Panc1 (cell line): ENCODE data around the gene MMP23B.

Source experiments
- CTCF ChIP-seq: fragments of 450-650 bp; IDR thresholded peaks from 2 replicates; pipeline ENCODE4 v1.5.1; 2017; ENCODE audit warnings: mild to moderate bottlenecking
- POLR2AphosphoS5 ChIP-seq: IDR thresholded peaks from 2 replicates; pipeline ENCODE4 v1.6.1; 2012; ENCODE audit warnings: mild to moderate bottlenecking, low read depth, low read length, moderate library complexity
- REST ChIP-seq, 2 experiments: IDR thresholded peaks; 2 replicates each; pipeline ENCODE4 v1.6.1; 2011 to 2012; ENCODE audit warnings: low read depth in 2 of 2, control low read depth in 1 of 2, low read length in 1 of 2, mild to moderate bottlenecking in 1 of 2, moderate library complexity in 1 of 2; ENCODE audit not compliant: insufficient read depth in 1 of 2
- SIN3A ChIP-seq: IDR thresholded peaks from 2 replicates; pipeline ENCODE4 v1.6.1; 2012; ENCODE audit warnings: low read depth, mild to moderate bottlenecking, low read length, moderate library complexity, borderline replicate concordance; ENCODE audit not compliant: insufficient read depth

- no peak for TF ChIP-seq CTCF
- TF ChIP-seq POLR2AphosphoS5 = no peak
- no peak for TF ChIP-seq REST (IDR thresholded peaks at IDR 0.05; ENCODE audit: insufficient read depth in 1 of 2, low read depth in 2 of 2, low read length in 1 of 2)
- TF ChIP-seq SIN3A = no peak
Measured at GRCh38 chr1:1614204-1614953, 17.6 kb upstream of the MMP23B start.
